Activated CD4-positive, alpha-beta T cell treated with anti-CD3 and anti-CD28 coated beads, Interleukin-2, Interleukin-4, amounts not matched to agents 100 ng/mL and 50 ng/mL, durations not matched to agents 16 hours and 8 hours (primary cell): ENCODE results near the gene DUSP23.

Experiments used
- DNase-seq: peaks from one replicate; pipeline ENCODE4 v3.0.0-alpha.2; 2020; ENCODE audit warnings: low spot score

The DUSP23 gene

GRCh38 chr1:159828581-159829272, 48.0 kb downstream of the DUSP23 start:
- no peak for DNase-seq

- DNase-seq, result no peak
These were observed 48.5 kb downstream of the DUSP23 start for GRCh38 chr1:159829273-159829634.

- DNase-seq, result no peak
These were observed 49.2 kb downstream of the DUSP23 start for GRCh38 chr1:159829822-159830465.

- DNase-seq, result no peak
These were observed 50.0 kb downstream of the DUSP23 start for GRCh38 chr1:159830722-159831121.

- no peak for DNase-seq
These were observed 50.8 kb downstream of the DUSP23 start for GRCh38 chr1:159831412-159832141.
